Activated CD4-positive, alpha-beta memory T cell treated with anti-CD3 and anti-CD28 coated beads, Interleukin-2, amount 10 ng/mL, durations not matched to agents 7 days and 5 days (primary cell): Measurements from ENCODE around the gene RHBDL3. TPM values are rescaled to one million over a fixed set of nuclear protein-coding genes. Genes with fewer than 3 reads are reported as not detected.

Experiments
- CTCF ChIA-PET: fragments of 350-600 bp; sonication (Branson Sonifier 250); formaldehyde crosslinking; loops from one replicate; lab custom pipeline; 2021; ENCODE audit warnings: antibody characterized with exemption, inconsistent platforms; lab: Charles Lee
- POLR2A ChIA-PET: fragments of 350-600 bp; sonication (Branson Sonifier 250); formaldehyde crosslinking; loops from one replicate; lab custom pipeline; 2021; ENCODE audit warnings: antibody characterized with exemption; lab: Charles Lee
- DNase-seq: peaks from one replicate; pipeline ENCODE4 v3.0.0-alpha.2; 2020
- H3K27ac Mint-ChIP-seq: one replicate; pipeline ENCODE4 v1.8.0; 2021; ENCODE audit warnings: mild to moderate bottlenecking, mixed read lengths
- H3K27me3 Mint-ChIP-seq: one replicate; pipeline ENCODE4 v1.8.0; 2021; ENCODE audit warnings: mixed read lengths
- H3K36me3 Mint-ChIP-seq: one replicate; pipeline ENCODE4 v1.8.0; 2021; ENCODE audit warnings: low read depth, mixed read lengths
- H3K4me1 Mint-ChIP-seq: one replicate; pipeline ENCODE4 v1.8.0; 2021; ENCODE audit warnings: mixed read lengths
- H3K4me3 Mint-ChIP-seq: one replicate; pipeline ENCODE4 v1.8.0; 2021; ENCODE audit warnings: mild to moderate bottlenecking, mixed read lengths
- H3K9me3 Mint-ChIP-seq: one replicate; pipeline ENCODE4 v1.8.0; 2021; ENCODE audit warnings: mixed read lengths
- total RNA-seq, 2 experiments: library from RNA; stranded (reverse); gene quantifications; one replicate each; pipeline ENCODE4 v1.2.3, GENCODE V29; 2021

RHBDL3 gene
- total RNA-seq, 2 experiments from 2014 or later: 0.45 to 0.55 TPM

DNA sequence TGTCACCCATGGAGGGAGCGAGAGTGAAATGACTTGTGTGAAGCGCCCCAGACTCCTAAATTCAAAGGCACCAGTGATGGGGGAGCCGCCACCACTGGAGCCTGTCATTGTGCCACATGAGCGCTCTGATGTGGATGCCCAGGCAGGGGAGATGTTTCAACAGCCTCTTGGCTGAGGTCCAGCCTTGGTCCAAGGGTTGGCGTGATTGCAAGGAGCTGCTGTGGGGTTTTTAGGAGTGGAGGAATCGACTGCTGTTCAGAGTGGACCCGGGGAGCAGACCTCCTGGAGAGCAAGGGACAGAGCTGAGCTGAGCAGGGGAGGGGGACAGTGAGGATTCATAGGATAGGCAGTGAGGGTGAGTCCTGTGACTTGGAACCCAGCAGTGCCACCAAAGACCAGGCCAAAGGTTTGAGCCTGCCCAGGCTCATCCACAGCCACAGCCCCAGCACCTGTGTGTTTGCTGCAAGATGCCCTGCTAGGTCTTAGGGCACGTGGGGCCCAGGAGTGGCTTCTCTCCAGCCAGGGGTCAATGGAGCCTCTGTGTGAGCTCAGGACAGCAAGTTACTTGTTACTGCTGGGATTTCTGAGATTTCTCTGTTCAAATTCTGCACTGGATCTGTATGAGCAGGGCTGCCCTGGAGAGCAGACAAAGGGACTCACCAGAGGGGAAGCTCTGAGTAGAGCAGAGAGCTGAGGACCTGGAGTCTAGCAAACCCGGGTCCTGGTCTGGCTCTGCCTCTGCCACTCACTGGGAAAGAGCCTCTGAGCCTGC lies 20.3 kb downstream of the RHBDL3 start:
- H3K27ac Mint-ChIP-seq: no peak overlapping the region
- no peak overlapping the region for H3K4me3 Mint-ChIP-seq
- H3K36me3 Mint-ChIP-seq: no peaks in the 10 kb centered on the region
- ChIA-PET POLR2A (interaction anchor here (1.2 kb wide), 1 partner anchor 64 kb away, joined by 3 read pairs; the partner anchor contains the start of gene ZNF207), CTCF (no interaction called here)
- no peaks in the 10 kb centered on the region for H3K4me1 Mint-ChIP-seq
- H3K9me3 Mint-ChIP-seq: no peaks in the 10 kb centered on the region
- peaks cover 12% of the 10 kb centered on the region for H3K27me3 Mint-ChIP-seq
- no peak for DNase-seq

GRCh38 chr17:32286518-32286900 lies 20.9 kb downstream of the RHBDL3 start:
- ChIA-PET CTCF (no interaction called here), POLR2A (interaction anchor here (1.2 kb wide), 1 partner anchor 64 kb away, joined by 3 read pairs; the partner anchor contains the start of gene ZNF207)
- H3K4me3 Mint-ChIP-seq: no peak overlapping the region
- H3K36me3 Mint-ChIP-seq: no peaks in the 10 kb centered on the region
- peaks cover 12% of the 10 kb centered on the region for H3K27me3 Mint-ChIP-seq
- DNase-seq: no peak
- no peaks in the 10 kb centered on the region for H3K9me3 Mint-ChIP-seq
- no peaks in the 10 kb centered on the region for H3K4me1 Mint-ChIP-seq
- H3K27ac Mint-ChIP-seq: no peak overlapping the region

DNA sequence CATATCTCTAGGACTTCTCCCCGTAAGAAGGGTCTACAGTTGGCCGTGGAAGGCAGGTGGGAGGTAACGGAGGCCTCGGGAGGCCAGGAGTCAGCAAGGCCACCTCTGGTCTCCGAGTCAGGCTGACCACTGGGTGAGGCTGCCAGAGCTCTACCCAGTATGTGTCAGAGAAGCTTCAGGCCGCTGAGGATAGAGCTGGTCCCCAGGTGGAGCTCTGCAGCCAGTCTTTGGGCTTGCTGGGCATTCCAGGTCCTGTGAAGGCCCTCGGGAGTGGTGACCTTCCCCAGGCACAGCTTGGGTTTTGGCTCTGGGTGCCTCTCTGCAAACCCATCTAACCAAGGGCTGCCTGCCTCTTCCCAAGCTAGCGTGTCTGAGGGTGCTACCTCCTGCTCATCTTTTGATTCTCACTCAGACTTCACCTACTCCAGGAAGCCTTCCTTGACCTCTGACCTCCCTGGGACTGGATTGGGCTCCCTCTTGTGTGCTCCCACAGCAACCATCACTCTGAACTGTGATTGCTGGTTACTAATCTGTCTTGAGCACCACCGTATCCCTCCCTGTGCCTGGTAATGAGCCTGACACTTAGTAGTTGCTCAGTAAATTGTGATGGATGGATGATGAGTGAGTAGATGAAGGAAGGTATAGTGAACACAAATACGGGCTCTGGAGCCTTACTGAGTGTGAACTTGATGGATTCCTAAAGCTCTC lies 22.3 kb downstream of the RHBDL3 start:
- ChIA-PET CTCF (no interaction called here), POLR2A (interaction anchor here (0.6 to 1.2 kb wide), 2 partner anchors 9 to 63 kb away, joined by 4 to 5 read pairs; no protein-coding TSS in a partner anchor)
- H3K27me3 Mint-ChIP-seq: peaks cover 12% of the 10 kb centered on the region
- no peak for DNase-seq
- H3K36me3 Mint-ChIP-seq: no peaks in the 10 kb centered on the region
- H3K9me3 Mint-ChIP-seq: no peaks in the 10 kb centered on the region
- no peak overlapping the region for H3K27ac Mint-ChIP-seq
- no peak overlapping the region for H3K4me3 Mint-ChIP-seq
- H3K4me1 Mint-ChIP-seq: no peaks in the 10 kb centered on the region

- DNase-seq: no peak
- Mint-ChIP-seq H3K36me3 (no peaks in the 10 kb centered on the region), H3K27me3 (peaks cover 11% of the 10 kb centered on the region), H3K9me3 (no peaks in the 10 kb centered on the region), H3K4me3 (no peak overlapping the region), H3K27ac (no peak overlapping the region), H3K4me1 (no peaks in the 10 kb centered on the region)
- ChIA-PET POLR2A (no interaction called here), CTCF (no interaction called here)
Measured at GRCh38 chr17:32288615-32289014, 23.0 kb downstream of the RHBDL3 start.

- POLR2A ChIA-PET: no interaction called here
- DNase-seq: no peak
- Mint-ChIP-seq H3K36me3 (no peaks in the 10 kb centered on the region), H3K4me1 (no peaks in the 10 kb centered on the region), H3K27ac (no peak overlapping the region), H3K27me3 (peaks cover 4% of the 10 kb centered on the region), H3K4me3 (no peak overlapping the region), H3K9me3 (no peaks in the 10 kb centered on the region)
- CTCF ChIA-PET: no interaction called here
Measured at GRCh38 chr17:32289471-32290070, 23.9 kb downstream of the RHBDL3 start.

DNA sequence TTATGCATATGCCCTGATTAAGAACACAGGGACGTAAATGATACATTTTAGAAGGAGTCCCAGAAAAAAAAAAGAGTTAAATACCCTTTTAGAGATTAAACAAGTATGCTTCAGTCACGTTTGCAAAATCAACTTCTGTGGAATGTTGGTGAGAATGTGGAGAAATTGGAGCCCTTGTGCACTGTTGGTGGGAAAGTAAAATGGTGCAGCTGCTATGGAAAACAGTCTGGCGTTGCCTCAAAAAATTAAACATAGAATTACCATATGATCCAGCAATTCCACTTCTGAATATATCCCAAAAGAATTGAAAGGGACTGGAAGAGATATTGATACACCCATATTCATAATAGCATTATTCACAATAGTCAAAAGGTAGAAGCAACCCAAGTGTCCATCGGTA lies 26.5 kb downstream of the RHBDL3 start:
- POLR2A ChIA-PET: no interaction called here
- no peak overlapping the region for H3K4me3 Mint-ChIP-seq

GRCh38 chr17:32297424-32297823 lies 31.8 kb downstream of the RHBDL3 start:
- no peak for DNase-seq
- ChIA-PET POLR2A (no interaction called here), CTCF (no interaction called here)
- no peak overlapping the region for H3K27ac Mint-ChIP-seq
- no peak overlapping the region for H3K4me3 Mint-ChIP-seq
- H3K4me1 Mint-ChIP-seq: no peaks in the 10 kb centered on the region
- H3K9me3 Mint-ChIP-seq: no peaks in the 10 kb centered on the region
- no peaks in the 10 kb centered on the region for H3K36me3 Mint-ChIP-seq
- no peaks in the 10 kb centered on the region for H3K27me3 Mint-ChIP-seq

More for the DNA sequence above, 26.5 kb downstream of the RHBDL3 start:
- no peaks in the 10 kb centered on the region for H3K36me3 Mint-ChIP-seq
- CTCF ChIA-PET: no interaction called here
- no peaks in the 10 kb centered on the region for H3K27me3 Mint-ChIP-seq
- no peak for DNase-seq
- no peaks in the 10 kb centered on the region for H3K9me3 Mint-ChIP-seq
- no peaks in the 10 kb centered on the region for H3K4me1 Mint-ChIP-seq
- H3K27ac Mint-ChIP-seq: no peak overlapping the region

GRCh38 chr17:32297860-32298259 lies 32.2 kb downstream of the RHBDL3 start:
- POLR2A ChIA-PET: no interaction called here
- no peaks in the 10 kb centered on the region for H3K9me3 Mint-ChIP-seq

GRCh38 chr17:32298298-32298697 lies 32.7 kb downstream of the RHBDL3 start:
- Mint-ChIP-seq H3K36me3 (no peaks in the 10 kb centered on the region), H3K9me3 (no peaks in the 10 kb centered on the region), H3K4me3 (no peak overlapping the region), H3K27me3 (no peaks in the 10 kb centered on the region), H3K4me1 (no peaks in the 10 kb centered on the region), H3K27ac (no peak overlapping the region)
- DNase-seq: no peak
- CTCF ChIA-PET: interaction anchor here (0.7 kb wide), 1 partner anchor 21 kb away, joined by 3 read pairs; no protein-coding TSS in a partner anchor
- POLR2A ChIA-PET: no interaction called here

More at GRCh38 chr17:32297860-32298259, 32.2 kb downstream of the RHBDL3 start:
- H3K4me1 Mint-ChIP-seq: no peaks in the 10 kb centered on the region
- H3K4me3 Mint-ChIP-seq: no peak overlapping the region
- no peaks in the 10 kb centered on the region for H3K27me3 Mint-ChIP-seq
- CTCF ChIA-PET: no interaction called here
- no peaks in the 10 kb centered on the region for H3K36me3 Mint-ChIP-seq
- H3K27ac Mint-ChIP-seq: no peak overlapping the region
- DNase-seq: no peak

- DNase-seq: no peak
- Mint-ChIP-seq H3K4me1 (no peaks in the 10 kb centered on the region), H3K9me3 (no peaks in the 10 kb centered on the region), H3K36me3 (no peaks in the 10 kb centered on the region), H3K27me3 (no peaks in the 10 kb centered on the region), H3K4me3 (no peak overlapping the region), H3K27ac (no peak overlapping the region)
- CTCF ChIA-PET: interaction anchor here (0.7 kb wide), 1 partner anchor 20 kb away, joined by 3 read pairs; no protein-coding TSS in a partner anchor
- POLR2A ChIA-PET: no interaction called here
Measured at GRCh38 chr17:32298721-32299579, 33.3 kb downstream of the RHBDL3 start.

GRCh38 chr17:32299580-32300164 lies 34.0 kb downstream of the RHBDL3 start:
- Mint-ChIP-seq H3K4me1 (no peaks in the 10 kb centered on the region), H3K4me3 (no peak overlapping the region), H3K9me3 (no peaks in the 10 kb centered on the region), H3K36me3 (no peaks in the 10 kb centered on the region), H3K27me3 (no peaks in the 10 kb centered on the region), H3K27ac (no peak overlapping the region)
- ChIA-PET POLR2A (no interaction called here), CTCF (no interaction called here)
- no peak for DNase-seq

GRCh38 chr17:32302037-32302436 lies 36.4 kb downstream of the RHBDL3 start:
- peaks cover under 1% of the 10 kb centered on the region for H3K27me3 Mint-ChIP-seq
- ChIA-PET POLR2A (no interaction called here), CTCF (interaction anchor here (1.2 kb wide), 1 partner anchor 49 kb away, joined by 3 read pairs; no protein-coding TSS in a partner anchor)
- no peaks in the 10 kb centered on the region for H3K9me3 Mint-ChIP-seq
- DNase-seq: no peak
- H3K4me1 Mint-ChIP-seq: no peaks in the 10 kb centered on the region
- no peaks in the 10 kb centered on the region for H3K36me3 Mint-ChIP-seq
- H3K4me3 Mint-ChIP-seq: no peak overlapping the region
- H3K27ac Mint-ChIP-seq: no peak overlapping the region
